ENCODE measurements around the gene ZNF175. TPM values are rescaled to one million over a fixed set of nuclear protein-coding genes. Genes with fewer than 3 reads are reported as not detected.

ZNF175 gene
- total RNA-seq, 1 experiment from 2014 or later: 10.4 TPM

DNA sequence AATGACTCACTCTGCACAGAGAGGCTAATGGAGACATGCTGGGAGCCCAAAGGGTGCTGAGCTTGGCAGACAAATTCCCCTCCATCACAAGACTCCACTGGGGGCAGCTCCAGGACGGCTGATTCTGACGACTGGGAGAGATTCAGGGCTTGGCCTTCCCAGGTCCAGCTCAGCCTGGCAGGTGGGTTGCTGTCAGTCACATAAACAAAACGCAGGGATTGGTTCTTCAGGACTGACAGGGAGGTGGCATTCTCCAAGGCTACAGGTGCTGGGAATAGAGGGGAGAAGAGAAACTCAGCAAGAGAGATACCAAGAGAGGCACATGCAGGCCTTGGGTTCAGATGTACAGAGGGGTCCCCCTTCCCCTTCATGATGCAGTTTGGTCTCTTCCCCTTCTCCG is 10.7 kb upstream of the ZNF175 start:
- BruUV-seq (replicated peaks): no TSS peak
- CTCF ChIA-PET: no interaction called here
- DNase-seq (ENCODE audit: low spot score): no peak
- POLR2A ChIA-PET (ENCODE audit: low non-redundant PET): no interaction called here
- intact Hi-C loops (cut with micrococcal nuclease; ENCODE audit: unreplicated experiment): no loop called here
- no peak for TF ChIP-seq EZH2 (IDR thresholded peaks at IDR 0.05; ENCODE audit: borderline replicate concordance, low read depth, low read length, poor library complexity, severe bottlenecking)
- TF ChIP-seq, protein P1, sequence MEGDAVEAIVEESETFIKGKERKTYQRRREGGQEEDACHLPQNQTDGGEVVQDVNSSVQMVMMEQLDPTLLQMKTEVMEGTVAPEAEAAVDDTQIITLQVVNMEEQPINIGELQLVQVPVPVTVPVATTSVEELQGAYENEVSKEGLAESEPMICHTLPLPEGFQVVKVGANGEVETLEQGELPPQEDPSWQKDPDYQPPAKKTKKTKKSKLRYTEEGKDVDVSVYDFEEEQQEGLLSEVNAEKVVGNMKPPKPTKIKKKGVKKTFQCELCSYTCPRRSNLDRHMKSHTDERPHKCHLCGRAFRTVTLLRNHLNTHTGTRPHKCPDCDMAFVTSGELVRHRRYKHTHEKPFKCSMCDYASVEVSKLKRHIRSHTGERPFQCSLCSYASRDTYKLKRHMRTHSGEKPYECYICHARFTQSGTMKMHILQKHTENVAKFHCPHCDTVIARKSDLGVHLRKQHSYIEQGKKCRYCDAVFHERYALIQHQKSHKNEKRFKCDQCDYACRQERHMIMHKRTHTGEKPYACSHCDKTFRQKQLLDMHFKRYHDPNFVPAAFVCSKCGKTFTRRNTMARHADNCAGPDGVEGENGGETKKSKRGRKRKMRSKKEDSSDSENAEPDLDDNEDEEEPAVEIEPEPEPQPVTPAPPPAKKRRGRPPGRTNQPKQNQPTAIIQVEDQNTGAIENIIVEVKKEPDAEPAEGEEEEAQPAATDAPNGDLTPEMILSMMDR (conservative IDR thresholded peaks at IDR 0.05; ENCODE audit: low read depth, low read length): no peak
- Histone ChIP-seq H3K9me3 (ENCODE audit: low read depth, low read length, poor library complexity, severe bottlenecking) (no peaks in the 10 kb centered on the region), H3K27me3 (replicated peaks; ENCODE audit: insufficient read depth, low read depth, low read length, poor library complexity) (peaks cover 9% of the 10 kb centered on the region), H3K36me3 (ENCODE audit: insufficient read depth, low read length, poor library complexity, severe bottlenecking) (no peaks in the 10 kb centered on the region), H3K4me1 (ENCODE audit: insufficient read depth, low read length, poor library complexity, severe bottlenecking) (no peaks in the 10 kb centered on the region), H3K4me3 (ENCODE audit: low read depth, low read length, poor library complexity, severe bottlenecking) (no peak overlapping the region), H3K27ac (ENCODE audit: low read depth, low read length, poor library complexity, severe bottlenecking) (no peak overlapping the region)

DNA sequence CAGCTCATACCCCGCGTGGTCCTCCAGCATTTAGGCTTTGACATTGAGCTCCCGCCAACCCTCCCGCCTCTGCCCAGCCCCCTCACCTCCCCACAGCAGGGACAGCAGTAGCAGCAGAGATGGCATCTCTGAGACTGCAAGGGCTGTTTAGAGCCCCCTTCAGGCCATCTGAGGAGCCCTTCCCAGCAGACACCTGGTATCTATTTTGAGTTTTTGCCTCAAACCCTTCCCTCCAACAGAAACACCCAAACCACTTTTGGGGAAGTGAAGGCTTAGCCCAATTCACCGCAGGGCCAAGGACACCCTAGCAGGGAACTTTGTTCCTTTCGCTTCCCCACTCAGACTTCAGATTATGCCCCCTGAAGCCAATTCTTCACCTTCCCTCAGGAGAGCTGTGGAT is 6.3 kb upstream of the ZNF175 start:
- BruUV-seq (replicated peaks): no TSS peak
- no peaks in the 10 kb centered on the region for H3K36me3 ChIP-seq (ENCODE audit: insufficient read depth, low read length, poor library complexity, severe bottlenecking)
- DNase-seq (ENCODE audit: low spot score): no peak
- H3K27ac ChIP-seq (ENCODE audit: low read depth, low read length, poor library complexity, severe bottlenecking): no peak overlapping the region
- H3K27me3 ChIP-seq (replicated peaks; ENCODE audit: insufficient read depth, low read depth, low read length, poor library complexity): peaks cover 51% of the 10 kb centered on the region
- no peak overlapping the region for H3K4me3 ChIP-seq (ENCODE audit: low read depth, low read length, poor library complexity, severe bottlenecking)
- POLR2A ChIA-PET (ENCODE audit: low non-redundant PET): no interaction called here
- H3K4me1 ChIP-seq (ENCODE audit: insufficient read depth, low read length, poor library complexity, severe bottlenecking): no peaks in the 10 kb centered on the region
- intact Hi-C loops (cut with micrococcal nuclease; ENCODE audit: unreplicated experiment): no loop called here
- CTCF ChIA-PET: no interaction called here
- TF ChIP-seq, protein P1 (conservative IDR thresholded peaks at IDR 0.05; ENCODE audit: low read depth, low read length): 0 out of 2 replicates have a peak, but pooled peaks have one; percentile 18
- TF ChIP-seq EZH2 (IDR thresholded peaks at IDR 0.05; ENCODE audit: borderline replicate concordance, low read depth, low read length, poor library complexity, severe bottlenecking): no peak
- no peaks in the 10 kb centered on the region for H3K9me3 ChIP-seq (ENCODE audit: low read depth, low read length, poor library complexity, severe bottlenecking)

DNA sequence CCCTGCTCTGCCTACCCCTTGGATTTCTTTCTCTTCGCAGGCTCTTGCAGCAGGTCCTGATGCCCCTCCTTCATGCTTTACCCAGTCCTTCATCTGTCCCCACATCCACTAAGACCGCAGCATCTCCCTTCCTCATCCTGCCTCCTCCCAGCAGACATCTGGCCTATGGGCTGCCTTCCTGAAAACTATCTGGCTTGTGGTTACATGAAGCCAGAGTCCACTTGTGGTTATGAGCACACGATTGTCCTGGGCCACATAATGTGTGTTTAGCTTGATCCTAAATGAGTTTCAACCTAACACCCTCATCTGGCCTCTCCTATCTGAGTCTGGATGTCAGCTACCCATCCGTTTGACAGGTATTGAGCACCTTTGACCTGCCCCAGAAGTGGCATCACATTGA is 5.5 kb upstream of the ZNF175 start:
- DNase-seq (ENCODE audit: low spot score): no peak
- TF ChIP-seq EZH2 (IDR thresholded peaks at IDR 0.05; ENCODE audit: borderline replicate concordance, low read depth, low read length, poor library complexity, severe bottlenecking): no peak
- TF ChIP-seq, protein P1 (conservative IDR thresholded peaks at IDR 0.05; ENCODE audit: low read depth, low read length): no peak
- no TSS peak for BruUV-seq (replicated peaks)
- Histone ChIP-seq H3K27ac (ENCODE audit: low read depth, low read length, poor library complexity, severe bottlenecking) (no peak overlapping the region), H3K4me3 (ENCODE audit: low read depth, low read length, poor library complexity, severe bottlenecking) (no peak overlapping the region), H3K27me3 (replicated peaks; ENCODE audit: insufficient read depth, low read depth, low read length, poor library complexity) (peaks cover 51% of the 10 kb centered on the region), H3K36me3 (ENCODE audit: insufficient read depth, low read length, poor library complexity, severe bottlenecking) (no peaks in the 10 kb centered on the region), H3K9me3 (ENCODE audit: low read depth, low read length, poor library complexity, severe bottlenecking) (no peaks in the 10 kb centered on the region), H3K4me1 (ENCODE audit: insufficient read depth, low read length, poor library complexity, severe bottlenecking) (peaks cover 1% of the 10 kb centered on the region)
- POLR2A ChIA-PET (ENCODE audit: low non-redundant PET): no interaction called here
- intact Hi-C loops (cut with micrococcal nuclease; ENCODE audit: unreplicated experiment): no loop called here
- CTCF ChIA-PET: interaction anchor here (0.6 kb wide), 1 partner anchor 43 kb away, joined by 3 read pairs; no protein-coding TSS in a partner anchor
